Tibial nerve (tissue), 4 donors: ENCODE results near the gene PARP12. TPM values are rescaled to one million over a fixed set of nuclear protein-coding genes. Genes with fewer than 3 reads are reported as not detected.
A peak's percentile ranks its signal among the peaks of the same experiment; 100 is the strongest.

Experiments used
- DNase-seq, 2 donors: peaks; one replicate each; pipeline ENCODE4 v3.0.0-alpha.2; 2019; ENCODE audit warnings: low spot score in 2 of 2
- H3K27ac ChIP-seq, 4 donors: fragments of 200-600 bp; sonication (generic) in 3 of 4; one replicate each; pipeline ENCODE4 v1.5.1; 2017 to 2019; ENCODE audit warnings: mild to moderate bottlenecking in 1 of 4
- H3K27me3 ChIP-seq, 2 donors: fragments of 200-600 bp; sonication (generic) in 1 of 2; one replicate each; pipeline versions ENCODE4 v1.5.1 to v1.6.0; 2017 to 2019
- H3K36me3 ChIP-seq, 3 donors: fragments of 200-600 bp; sonication (generic); one replicate each; pipeline ENCODE4 v1.5.1; 2018 to 2019
- H3K4me1 ChIP-seq, 4 donors: fragments of 200-600 bp; sonication (generic) in 3 of 4; one replicate each; pipeline ENCODE4 v1.5.1; 2017 to 2019
- H3K4me3 ChIP-seq, 4 donors: fragments of 200-600 bp; sonication (generic) in 3 of 4; one replicate each; pipeline ENCODE4 v1.5.1; 2017 to 2019; ENCODE audit warnings: mild to moderate bottlenecking in 1 of 4, moderate library complexity in 1 of 4
- H3K9me3 ChIP-seq, 4 donors: fragments of 200-600 bp; sonication (generic) in 3 of 4; one replicate each; pipeline ENCODE4 v1.5.1; 2017 to 2019
- EP300 ChIP-seq, 2 donors: sonication (generic); formaldehyde crosslinking; IDR thresholded peaks; one replicate each; pipeline ENCODE4 v1.6.1; 2017; ENCODE audit warnings: antibody characterized with exemption in 2 of 2, mild to moderate bottlenecking in 1 of 2
- POLR2A ChIP-seq, 2 donors: fragments of 450-650 bp; IDR thresholded peaks; one replicate each; pipeline ENCODE4 v1.6.1; 2017; ENCODE audit warnings: antibody characterized with exemption in 2 of 2, mild to moderate bottlenecking in 2 of 2, moderate library complexity in 2 of 2
- WGBS, 2 donors: methylation state at CpG; one replicate each; pipeline ENCODE4 v1.1.5; 2018; 5-methylcytosine and 5-hydroxymethylcytosine counted together
- total RNA-seq, 4 donors: library from RNA; depleted of rRNA; stranded (reverse); fragments of >200 nt; gene quantifications; one replicate each; pipeline ENCODE4 v1.1.0, GENCODE V29; 2016
- TF ChIP-seq, protein P1 (sequence below), 5 experiments: fragments of 200-600 bp in 3 of 5; fragments of 450-650 bp in 2 of 5; sonication (generic) in 3 of 5; IDR thresholded peaks; one replicate each; pipeline ENCODE4 v1.5.1; 2016 to 2019; ENCODE audit warnings: antibody characterized with exemption in 5 of 5, mild to moderate bottlenecking in 3 of 5, moderate library complexity in 2 of 5

The PARP12 gene
- total RNA-seq, 4 donors from 2014 or later, result 40.0 to 54.2 (median 44.2) TPM

- no peaks in the 10 kb centered on the region for H3K4me1 ChIP-seq
- no peak overlapping the region for H3K4me3 ChIP-seq
- no peak for DNase-seq
- TF ChIP-seq, protein P1, sequence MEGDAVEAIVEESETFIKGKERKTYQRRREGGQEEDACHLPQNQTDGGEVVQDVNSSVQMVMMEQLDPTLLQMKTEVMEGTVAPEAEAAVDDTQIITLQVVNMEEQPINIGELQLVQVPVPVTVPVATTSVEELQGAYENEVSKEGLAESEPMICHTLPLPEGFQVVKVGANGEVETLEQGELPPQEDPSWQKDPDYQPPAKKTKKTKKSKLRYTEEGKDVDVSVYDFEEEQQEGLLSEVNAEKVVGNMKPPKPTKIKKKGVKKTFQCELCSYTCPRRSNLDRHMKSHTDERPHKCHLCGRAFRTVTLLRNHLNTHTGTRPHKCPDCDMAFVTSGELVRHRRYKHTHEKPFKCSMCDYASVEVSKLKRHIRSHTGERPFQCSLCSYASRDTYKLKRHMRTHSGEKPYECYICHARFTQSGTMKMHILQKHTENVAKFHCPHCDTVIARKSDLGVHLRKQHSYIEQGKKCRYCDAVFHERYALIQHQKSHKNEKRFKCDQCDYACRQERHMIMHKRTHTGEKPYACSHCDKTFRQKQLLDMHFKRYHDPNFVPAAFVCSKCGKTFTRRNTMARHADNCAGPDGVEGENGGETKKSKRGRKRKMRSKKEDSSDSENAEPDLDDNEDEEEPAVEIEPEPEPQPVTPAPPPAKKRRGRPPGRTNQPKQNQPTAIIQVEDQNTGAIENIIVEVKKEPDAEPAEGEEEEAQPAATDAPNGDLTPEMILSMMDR (IDR thresholded peaks at IDR 0.05), result no peak
- no peak for TF ChIP-seq EP300 (IDR thresholded peaks at IDR 0.05)
- no peak for TF ChIP-seq POLR2A (IDR thresholded peaks at IDR 0.05)
- 65 to 89% methylated on average over 2 of the region's 2 CpGs for WGBS, 2 donors
- no peak overlapping the region for H3K27ac ChIP-seq
- H3K9me3 ChIP-seq, result peaks cover 0 to 33% (median 2%) of the 10 kb centered on the region in 4 donors
- no peaks in the 10 kb centered on the region for H3K27me3 ChIP-seq
- H3K36me3 ChIP-seq, result no peaks in the 10 kb centered on the region
Observed at GRCh38 chr7:140068033-140068432, 5.3 kb upstream of the PARP12 start.

DNA sequence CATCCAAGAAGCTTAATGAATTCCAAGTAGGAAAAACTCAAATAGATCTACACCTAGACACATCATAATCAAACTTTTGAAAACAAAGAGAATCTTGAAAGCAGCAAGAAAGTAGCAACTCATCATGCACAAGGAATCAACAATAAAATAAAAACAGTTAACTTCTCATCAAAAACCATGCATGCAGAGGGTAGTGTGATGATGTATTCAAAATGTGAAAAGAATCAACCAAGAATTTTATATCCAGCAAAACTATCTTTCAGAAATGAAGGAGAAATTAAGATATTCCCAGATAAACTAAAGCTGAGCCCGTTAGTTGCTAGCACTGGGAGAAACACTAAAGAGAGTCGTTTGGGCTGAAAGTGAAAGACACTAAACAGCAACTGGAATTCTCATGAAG lies 4.3 kb upstream of the PARP12 start:
- peaks cover 0 to 3% (median under 1%) of the 10 kb centered on the region in 4 donors for H3K4me1 ChIP-seq
- DNase-seq, result no peak
- WGBS, 2 donors, result 43 to 67% methylated on average over 2 of the region's 2 CpGs
- no peaks in the 10 kb centered on the region for H3K36me3 ChIP-seq
- H3K9me3 ChIP-seq, result peaks cover 0 to 33% (median 2%) of the 10 kb centered on the region in 4 donors
- no peak overlapping the region for H3K27ac ChIP-seq
- no peaks in the 10 kb centered on the region for H3K27me3 ChIP-seq
- H3K4me3 ChIP-seq, result no peak overlapping the region
- TF ChIP-seq, protein P1 (IDR thresholded peaks at IDR 0.05), result no peak
- TF ChIP-seq EP300 (IDR thresholded peaks at IDR 0.05), result no peak
- TF ChIP-seq POLR2A (IDR thresholded peaks at IDR 0.05), result no peak

DNA sequence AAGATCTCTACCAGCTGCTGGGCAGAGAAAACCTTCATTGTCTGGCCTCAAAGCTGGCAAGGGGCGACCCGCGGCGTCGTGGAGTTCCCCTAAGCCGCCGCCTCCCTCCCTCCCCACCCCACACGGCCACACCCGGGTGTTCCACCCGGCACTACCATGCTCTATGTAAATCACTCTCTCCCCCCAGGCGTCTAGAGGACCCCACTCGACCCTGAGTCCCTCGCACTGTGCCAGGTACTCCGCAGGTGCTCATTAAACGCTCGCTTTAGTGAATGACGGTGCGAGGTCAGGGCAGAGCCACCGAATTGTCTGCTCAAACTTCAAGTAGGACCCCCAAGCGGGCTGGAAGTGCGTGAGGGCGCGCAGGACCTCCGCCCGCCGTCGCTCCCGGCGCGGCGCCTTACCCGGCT lies 628 bp downstream of the PARP12 start:
- TF ChIP-seq EP300 (IDR thresholded peaks at IDR 0.05) (no peak), POLR2A (IDR thresholded peaks at IDR 0.05) (no peak)
- TF ChIP-seq, protein P1 (IDR thresholded peaks at IDR 0.05), result no peak
- peaks cover 0 to 14% (median 0%) of the 10 kb centered on the region in 4 donors for H3K9me3 ChIP-seq
- no peaks in the 10 kb centered on the region for H3K36me3 ChIP-seq
- DNase-seq, result no peak
- no peaks in the 10 kb centered on the region for H3K27me3 ChIP-seq
- peak overlapping the region; percentile 49 to 84 (median 73) for H3K4me3 ChIP-seq
- H3K27ac ChIP-seq, result peak overlapping the region; percentile 84 to 96 (median 88)
- H3K4me1 ChIP-seq, result peaks cover 0 to 42% (median 25%) of the 10 kb centered on the region in 4 donors
- WGBS, 2 donors, result 20 to 31% methylated on average over 11 to 22 of the region's 32 CpGs

DNA sequence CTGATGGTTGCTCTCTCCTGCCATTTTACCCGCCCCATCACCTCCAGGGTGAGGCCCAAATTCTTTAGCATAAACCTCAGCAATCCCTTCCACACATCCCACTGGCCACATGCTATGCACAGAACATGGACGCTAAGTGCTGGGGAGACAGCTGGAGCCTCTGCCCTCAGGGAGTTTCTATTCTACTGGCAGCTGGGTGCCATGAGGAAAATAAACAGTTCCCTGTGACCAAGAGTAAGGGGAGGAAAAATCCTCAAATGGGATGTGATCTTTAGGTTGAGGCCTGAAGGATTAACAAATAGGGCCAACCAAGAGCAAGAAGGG lies 1.2 kb downstream of the PARP12 start:
- peaks cover 0 to 42% (median 25%) of the 10 kb centered on the region in 4 donors for H3K4me1 ChIP-seq
- H3K36me3 ChIP-seq, result peaks cover 0 to 4% (median 0%) of the 10 kb centered on the region in 3 donors
- no peak for TF ChIP-seq EP300 (IDR thresholded peaks at IDR 0.05)
- TF ChIP-seq, protein P1 (IDR thresholded peaks at IDR 0.05), result no peak
- no peak for TF ChIP-seq POLR2A (IDR thresholded peaks at IDR 0.05)
- peak overlapping the region; percentile 49 to 84 (median 73) for H3K4me3 ChIP-seq
- H3K27ac ChIP-seq, result peak overlapping the region; percentile 84 to 96 (median 88)
- peaks cover 0 to 9% (median 0%) of the 10 kb centered on the region in 4 donors for H3K9me3 ChIP-seq
- 98 to 100% methylated on average over 2 of the region's 2 CpGs for WGBS, 2 donors
- no peak for DNase-seq
- H3K27me3 ChIP-seq, result no peaks in the 10 kb centered on the region

DNA sequence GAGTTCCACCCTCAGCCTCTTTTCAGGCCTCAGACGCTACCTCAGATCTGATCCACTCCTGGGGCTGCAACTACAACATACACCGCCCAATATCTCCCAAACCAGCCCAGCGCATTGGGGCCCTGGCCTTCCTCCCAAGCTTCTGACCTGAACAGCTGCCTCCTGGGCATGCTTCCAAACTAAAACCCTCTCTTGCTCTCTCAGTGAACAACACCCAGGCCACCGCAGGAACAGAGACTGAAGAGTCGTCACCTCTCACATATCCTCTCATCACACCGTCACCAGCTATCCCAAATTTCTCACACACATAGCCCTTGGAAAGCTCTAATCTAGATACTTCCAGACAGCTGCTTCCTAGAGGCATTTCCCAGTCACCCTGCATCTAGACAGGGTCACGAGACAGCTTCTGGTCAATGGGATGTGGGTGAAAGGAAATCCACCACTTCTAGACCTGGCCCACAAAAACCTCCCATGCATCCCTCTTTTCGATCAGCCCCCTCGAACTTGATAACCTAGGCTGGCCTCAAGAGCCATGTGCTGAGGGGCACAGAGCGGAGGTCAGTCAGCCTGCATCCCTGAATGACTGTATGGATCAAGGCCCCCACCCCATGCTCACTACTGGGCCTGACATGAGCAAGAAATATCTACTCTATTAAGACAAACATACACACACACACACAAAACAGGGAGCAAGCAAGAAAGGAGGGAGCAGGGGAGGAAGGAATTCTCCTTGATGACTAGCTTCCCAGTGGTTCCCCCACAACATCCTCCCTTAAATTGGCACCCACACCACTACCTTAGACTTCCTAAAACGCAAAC lies 1.8 kb downstream of the PARP12 start:
- Histone ChIP-seq H3K36me3 (peaks cover 0 to 6% (median 0%) of the 10 kb centered on the region in 3 donors), H3K9me3 (peaks cover 0 to 4% (median 0%) of the 10 kb centered on the region in 4 donors), H3K4me3 (peak overlapping the region in 3 of 4 donors; percentile 49 to 84 (median 81)), H3K4me1 (peaks cover 0 to 42% (median 25%) of the 10 kb centered on the region in 4 donors), H3K27ac (peak overlapping the region; percentile 84 to 96 (median 88)), H3K27me3 (no peaks in the 10 kb centered on the region)
- TF ChIP-seq POLR2A (IDR thresholded peaks at IDR 0.05), result no peak
- TF ChIP-seq, protein P1 (IDR thresholded peaks at IDR 0.05), result no peak
- no peak for TF ChIP-seq EP300 (IDR thresholded peaks at IDR 0.05)
- 74 to 84% methylated on average over 11 of the region's 11 CpGs for WGBS, 2 donors
- peak in 1 of 2 donors; percentile 48 for DNase-seq
